HepG2 (cell line): ENCODE data around the gene PHF10.

Source experiments
- EZH2 ChIP-seq: conservative IDR thresholded peaks from 2 replicates; pipeline ENCODE4 v1.6.1; 2012; ENCODE audit warnings: mild to moderate bottlenecking, low read depth, low read length, moderate library complexity
- FOXM1 ChIP-seq: sonication (generic); formaldehyde crosslinking; IDR thresholded peaks from 2 replicates; pipeline ENCODE4 v1.5.0; 2020; ENCODE audit warnings: missing genetic modification reagents
- POLR2A ChIP-seq, 2 experiments: IDR thresholded peaks; 2 replicates each; pipeline ENCODE4 v1.6.1; 2011; ENCODE audit warnings: low read depth in 2 of 2, low read length in 2 of 2, mild to moderate bottlenecking in 1 of 2, moderate library complexity in 1 of 2; ENCODE audit not compliant: insufficient read depth in 1 of 2
- SMAD3 ChIP-seq: sonication (generic); formaldehyde crosslinking; IDR thresholded peaks from 2 replicates; pipeline ENCODE4 v1.4.0; 2020; ENCODE audit warnings: missing genetic modification reagents
- ZFX ChIP-seq: sonication (generic); formaldehyde crosslinking; IDR thresholded peaks from 2 replicates; pipeline ENCODE4 v1.4.0; 2020; ENCODE audit warnings: mild to moderate bottlenecking, low read depth, missing genetic modification reagents, moderate library complexity
- ZNF713 ChIP-seq: sonication (generic); formaldehyde crosslinking; IDR thresholded peaks from 2 replicates; pipeline ENCODE4 v1.4.0; 2020; ENCODE audit warnings: mild to moderate bottlenecking, missing genetic modification reagents
- TF ChIP-seq, protein P1 (sequence below): IDR thresholded peaks from 2 replicates; pipeline ENCODE4 v1.6.1; 2012; ENCODE audit warnings: inconsistent platforms

DNA sequence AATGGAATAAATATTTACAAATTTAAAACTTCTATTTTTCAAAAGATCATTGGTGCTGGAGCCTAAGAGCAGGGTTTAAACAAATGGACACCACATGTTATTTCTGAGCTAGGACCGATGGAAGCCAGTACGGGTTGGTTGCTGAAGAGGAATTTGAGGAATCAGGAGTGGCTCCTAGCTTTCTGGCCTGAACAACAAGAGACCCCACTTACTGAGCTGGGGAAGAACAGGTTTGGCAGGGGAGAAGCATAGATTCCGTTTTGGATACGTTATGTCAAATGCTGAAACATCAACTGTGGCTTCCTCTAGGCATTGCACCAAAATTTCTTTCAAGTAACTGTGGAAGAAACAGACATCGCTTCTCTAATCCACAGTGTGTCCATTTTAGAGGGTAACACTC, 29.2 kb downstream of the PHF10 start:
- TF ChIP-seq ZNF713 (CRISPR knock-in tag) (no peak), SMAD3 (CRISPR knock-in tag) (no peak), ZFX (CRISPR knock-in tag) (no peak), EZH2 (no peak), FOXM1 (CRISPR knock-in tag) (no peak), POLR2A (IDR thresholded peaks at IDR 0.05; ENCODE audit: insufficient read depth in 1 of 2, low read depth in 2 of 2, low read length in 2 of 2) (no peak)
- TF ChIP-seq, protein P1, sequence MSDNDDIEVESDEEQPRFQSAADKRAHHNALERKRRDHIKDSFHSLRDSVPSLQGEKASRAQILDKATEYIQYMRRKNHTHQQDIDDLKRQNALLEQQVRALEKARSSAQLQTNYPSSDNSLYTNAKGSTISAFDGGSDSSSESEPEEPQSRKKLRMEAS, result no peak
